ENCODE measurements around the gene MS4A10. TPM values are rescaled to one million over a fixed set of nuclear protein-coding genes. Genes with fewer than 3 reads are reported as not detected.

The MS4A10 gene
- total and polyA plus RNA-seq, 4 donors, result not detected

DNA sequence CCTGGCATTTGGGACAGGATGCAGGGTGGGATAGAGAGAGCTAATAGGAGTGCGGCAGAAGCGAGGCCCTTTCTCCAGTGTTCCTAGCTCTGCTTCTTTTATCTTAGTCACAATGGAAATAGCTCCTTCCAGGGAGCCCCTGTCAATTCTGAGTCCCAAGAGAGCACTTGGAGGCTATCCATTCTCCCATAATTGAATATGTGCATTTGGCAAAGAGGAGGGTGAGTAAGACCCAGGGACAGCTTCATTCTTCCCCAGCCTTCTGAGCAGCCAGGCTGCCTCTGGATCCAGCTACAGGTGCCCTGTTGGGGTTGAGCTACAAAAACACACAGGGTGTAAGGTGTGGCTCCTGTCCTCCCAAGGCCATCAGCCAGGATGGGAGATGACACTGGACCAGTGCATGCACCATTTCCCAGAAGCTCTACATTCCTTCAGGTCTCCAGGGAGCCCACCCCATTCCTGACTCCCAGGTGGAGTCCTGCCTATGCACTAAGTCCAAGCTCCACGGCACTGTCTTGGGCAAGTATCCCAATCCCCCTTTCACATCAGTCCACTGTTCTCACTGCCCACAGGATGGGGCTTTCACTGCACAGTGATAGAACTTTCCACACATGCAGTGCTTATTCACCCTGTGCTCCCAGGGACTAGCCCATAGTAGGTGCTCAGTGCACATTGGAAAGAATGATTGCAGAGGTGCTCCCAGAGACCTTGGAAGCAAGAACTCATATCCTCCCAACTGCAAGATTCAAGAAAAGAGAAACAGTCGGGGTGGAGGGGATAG, 6.2 kb downstream of the MS4A10 start:
- 93 to 94% methylated on average over 4 of the region's 4 CpGs for WGBS, 2 donors
- Histone ChIP-seq H3K9ac (ENCODE audit: insufficient read depth in 1 of 2, low read length in 2 of 2) (no peak overlapping the region), H3K4me1 (ENCODE audit: control insufficient read depth in 5 of 5, insufficient read depth in 5 of 5, low read length in 5 of 5) (peaks cover 0 to 6% (median 0%) of the 10 kb centered on the region in 5 donors), H3K36me3 (ENCODE audit: control insufficient read depth in 4 of 4, insufficient read depth in 4 of 4, low read length in 4 of 4) (no peaks in the 10 kb centered on the region), H3K9me3 (ENCODE audit: control insufficient read depth in 4 of 4, insufficient read depth in 3 of 4, low read length in 3 of 4) (peaks cover 0 to 4% (median 0%) of the 10 kb centered on the region in 4 donors), H3K27me3 (ENCODE audit: control insufficient read depth in 3 of 3, insufficient read depth in 3 of 3, low read length in 2 of 3) (peaks cover 0 to 3% (median 0%) of the 10 kb centered on the region in 3 donors), H3K4me3 (no peak overlapping the region), H3K27ac (ENCODE audit: low read depth in 1 of 2, low read length in 1 of 2) (no peak overlapping the region)
- TF ChIP-seq, protein P1, sequence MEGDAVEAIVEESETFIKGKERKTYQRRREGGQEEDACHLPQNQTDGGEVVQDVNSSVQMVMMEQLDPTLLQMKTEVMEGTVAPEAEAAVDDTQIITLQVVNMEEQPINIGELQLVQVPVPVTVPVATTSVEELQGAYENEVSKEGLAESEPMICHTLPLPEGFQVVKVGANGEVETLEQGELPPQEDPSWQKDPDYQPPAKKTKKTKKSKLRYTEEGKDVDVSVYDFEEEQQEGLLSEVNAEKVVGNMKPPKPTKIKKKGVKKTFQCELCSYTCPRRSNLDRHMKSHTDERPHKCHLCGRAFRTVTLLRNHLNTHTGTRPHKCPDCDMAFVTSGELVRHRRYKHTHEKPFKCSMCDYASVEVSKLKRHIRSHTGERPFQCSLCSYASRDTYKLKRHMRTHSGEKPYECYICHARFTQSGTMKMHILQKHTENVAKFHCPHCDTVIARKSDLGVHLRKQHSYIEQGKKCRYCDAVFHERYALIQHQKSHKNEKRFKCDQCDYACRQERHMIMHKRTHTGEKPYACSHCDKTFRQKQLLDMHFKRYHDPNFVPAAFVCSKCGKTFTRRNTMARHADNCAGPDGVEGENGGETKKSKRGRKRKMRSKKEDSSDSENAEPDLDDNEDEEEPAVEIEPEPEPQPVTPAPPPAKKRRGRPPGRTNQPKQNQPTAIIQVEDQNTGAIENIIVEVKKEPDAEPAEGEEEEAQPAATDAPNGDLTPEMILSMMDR (IDR thresholded peaks at IDR 0.05; ENCODE audit: control extremely low read depth, extremely low read depth), result no peak
- ATAC-seq (ENCODE audit: insufficient read depth, low FRiP score) (no peak), DNase-seq (no peak)

DNA sequence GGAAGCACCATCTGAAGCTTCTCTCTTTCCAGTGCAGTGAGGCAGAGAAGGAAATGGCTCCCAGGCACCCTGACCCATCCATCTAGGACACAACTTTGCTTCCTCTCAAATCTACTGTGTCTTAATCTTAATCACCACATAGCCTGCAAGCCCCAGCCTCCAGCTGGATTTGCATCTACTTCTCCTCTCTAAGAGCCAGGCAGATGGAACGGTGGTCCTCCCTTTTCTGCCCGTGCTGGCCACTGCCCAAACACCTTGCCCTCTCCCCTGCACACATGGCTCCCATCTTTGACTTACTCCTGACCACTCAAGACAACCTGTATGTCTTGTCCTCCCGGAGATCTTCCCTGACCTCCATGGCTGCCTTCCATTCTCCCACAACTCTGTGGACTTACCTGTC, 7.4 kb downstream of the MS4A10 start:
- H3K4me3 ChIP-seq, result no peak overlapping the region
- H3K4me1 ChIP-seq (ENCODE audit: control insufficient read depth in 5 of 5, insufficient read depth in 5 of 5, low read length in 5 of 5), result no peaks in the 10 kb centered on the region
- H3K9ac ChIP-seq (ENCODE audit: insufficient read depth in 1 of 2, low read length in 2 of 2), result no peak overlapping the region
- H3K9me3 ChIP-seq (ENCODE audit: control insufficient read depth in 4 of 4, insufficient read depth in 3 of 4, low read length in 3 of 4), result peaks cover 0 to 4% (median 1%) of the 10 kb centered on the region in 4 donors
- DNase-seq (no peak), ATAC-seq (ENCODE audit: insufficient read depth, low FRiP score) (no peak)
- no peak overlapping the region for H3K27ac ChIP-seq (ENCODE audit: low read depth in 1 of 2, low read length in 1 of 2)
- WGBS, 2 donors, result 67 to 88% methylated on average over 3 of the region's 3 CpGs
- H3K27me3 ChIP-seq (ENCODE audit: control insufficient read depth in 3 of 3, insufficient read depth in 3 of 3, low read length in 2 of 3), result peaks cover 0 to 3% (median 0%) of the 10 kb centered on the region in 3 donors
- no peaks in the 10 kb centered on the region for H3K36me3 ChIP-seq (ENCODE audit: control insufficient read depth in 4 of 4, insufficient read depth in 4 of 4, low read length in 4 of 4)
- TF ChIP-seq, protein P1 (IDR thresholded peaks at IDR 0.05; ENCODE audit: control extremely low read depth, extremely low read depth), result no peak

DNA sequence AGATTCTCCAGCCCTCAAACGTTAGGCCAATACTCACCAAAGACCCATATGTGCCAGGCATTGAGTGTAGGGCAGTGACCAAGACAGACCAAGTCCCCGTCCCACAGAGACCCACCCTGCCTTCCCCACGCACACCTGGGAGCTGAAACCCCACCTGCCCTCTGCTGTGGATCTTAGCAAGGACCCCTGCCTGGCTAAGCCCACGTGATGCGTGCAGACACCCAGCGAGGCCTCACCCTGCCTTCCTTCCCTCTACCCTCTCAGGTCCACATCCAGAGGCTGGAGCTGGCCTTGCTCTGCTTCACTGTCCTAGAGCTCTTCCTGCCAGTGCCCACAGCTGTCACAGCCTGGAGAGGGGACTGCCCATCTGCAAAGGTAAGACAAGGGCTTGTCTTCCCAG, 10.2 kb downstream of the MS4A10 start:
- H3K27ac ChIP-seq (ENCODE audit: low read depth in 1 of 2, low read length in 1 of 2), result no peak overlapping the region
- TF ChIP-seq, protein P1 (IDR thresholded peaks at IDR 0.05; ENCODE audit: control extremely low read depth, extremely low read depth), result no peak
- H3K9ac ChIP-seq (ENCODE audit: insufficient read depth in 1 of 2, low read length in 2 of 2), result no peak overlapping the region
- H3K9me3 ChIP-seq (ENCODE audit: control insufficient read depth in 4 of 4, insufficient read depth in 3 of 4, low read length in 3 of 4), result peaks cover 0 to 4% (median 1%) of the 10 kb centered on the region in 4 donors
- 66 to 83% methylated on average over 6 of the region's 6 CpGs for WGBS, 2 donors
- H3K27me3 ChIP-seq (ENCODE audit: control insufficient read depth in 3 of 3, insufficient read depth in 3 of 3, low read length in 2 of 3), result peaks cover 0 to 10% (median 0%) of the 10 kb centered on the region in 3 donors
- no peak for DNase-seq
- ATAC-seq (ENCODE audit: insufficient read depth, low FRiP score), result no peak
- H3K4me3 ChIP-seq, result no peak overlapping the region
- H3K36me3 ChIP-seq (ENCODE audit: control insufficient read depth in 4 of 4, insufficient read depth in 4 of 4, low read length in 4 of 4), result no peaks in the 10 kb centered on the region
- H3K4me1 ChIP-seq (ENCODE audit: control insufficient read depth in 5 of 5, insufficient read depth in 5 of 5, low read length in 5 of 5), result no peaks in the 10 kb centered on the region
